Measurements from ENCODE around the gene BLOC1S5.

The BLOC1S5 gene

GRCh38 chr6:8030920-8031319, 33.3 kb downstream of the BLOC1S5 start:
- no peak for TF ChIP-seq TAF1 (IDR thresholded peaks at IDR 0.05; ENCODE audit: low read depth)
- no peak for TF ChIP-seq USF1 (IDR thresholded peaks at IDR 0.05)
- no peak for TF ChIP-seq CREB1 (IDR thresholded peaks at IDR 0.05; ENCODE audit: low read depth)
- no peak for TF ChIP-seq CEBPB (IDR thresholded peaks at IDR 0.05)
- no peak for TF ChIP-seq EGR1 (IDR thresholded peaks at IDR 0.05)
- TF ChIP-seq YY1 (IDR thresholded peaks at IDR 0.05; ENCODE audit: low read depth) = no peak
- no peak for TF ChIP-seq RAD21 (IDR thresholded peaks at IDR 0.05; ENCODE audit: low read depth)
- TF ChIP-seq ZBTB7A (IDR thresholded peaks at IDR 0.05; ENCODE audit: low read depth) = no peak
- no peak for TF ChIP-seq FOXM1 (IDR thresholded peaks at IDR 0.05; ENCODE audit: borderline replicate concordance, low read depth)
- TF ChIP-seq MAX (IDR thresholded peaks at IDR 0.05) = no peak
- no peak for TF ChIP-seq NFIC (IDR thresholded peaks at IDR 0.05)
- TF ChIP-seq TEAD4 (IDR thresholded peaks at IDR 0.05) = no peak
- no peak for TF ChIP-seq EP300 (IDR thresholded peaks at IDR 0.05; ENCODE audit: borderline replicate concordance)
- no peak for TF ChIP-seq TCF12 (IDR thresholded peaks at IDR 0.05; ENCODE audit: low read depth)
- no peak for TF ChIP-seq REST (IDR thresholded peaks at IDR 0.05; ENCODE audit: low read depth)

- TF ChIP-seq EP300 (IDR thresholded peaks at IDR 0.05; ENCODE audit: borderline replicate concordance) (no peak), RAD21 (IDR thresholded peaks at IDR 0.05; ENCODE audit: low read depth) (no peak), EGR1 (IDR thresholded peaks at IDR 0.05) (no peak), MAX (IDR thresholded peaks at IDR 0.05) (no peak)
These were observed 34.8 kb downstream of the BLOC1S5 start for GRCh38 chr6:8029243-8029870.

- no peak for TF ChIP-seq USF1 (IDR thresholded peaks at IDR 0.05)
- TF ChIP-seq YY1 (IDR thresholded peaks at IDR 0.05; ENCODE audit: low read depth) = no peak
- no peak for TF ChIP-seq FOXM1 (IDR thresholded peaks at IDR 0.05; ENCODE audit: borderline replicate concordance, low read depth)
- TF ChIP-seq TEAD4 (IDR thresholded peaks at IDR 0.05) = no peak
- TF ChIP-seq MAX (IDR thresholded peaks at IDR 0.05) = no peak
- no peak for TF ChIP-seq NFIC (IDR thresholded peaks at IDR 0.05)
- no peak for TF ChIP-seq CREB1 (IDR thresholded peaks at IDR 0.05; ENCODE audit: low read depth)
- no peak for TF ChIP-seq CEBPB (IDR thresholded peaks at IDR 0.05)
- TF ChIP-seq REST (IDR thresholded peaks at IDR 0.05; ENCODE audit: low read depth) = no peak
- TF ChIP-seq EGR1 (IDR thresholded peaks at IDR 0.05) = no peak
- no peak for TF ChIP-seq TCF12 (IDR thresholded peaks at IDR 0.05; ENCODE audit: low read depth)
- TF ChIP-seq EP300 (IDR thresholded peaks at IDR 0.05; ENCODE audit: borderline replicate concordance) = no peak
- no peak for TF ChIP-seq ZBTB7A (IDR thresholded peaks at IDR 0.05; ENCODE audit: low read depth)
- TF ChIP-seq RAD21 (IDR thresholded peaks at IDR 0.05; ENCODE audit: low read depth) = no peak
- no peak for TF ChIP-seq TAF1 (IDR thresholded peaks at IDR 0.05; ENCODE audit: low read depth)
These were observed 36.1 kb downstream of the BLOC1S5 start for GRCh38 chr6:8027965-8028651.

GRCh38 chr6:8026800-8027199, 37.4 kb downstream of the BLOC1S5 start:
- TF ChIP-seq CREB1 (IDR thresholded peaks at IDR 0.05; ENCODE audit: low read depth) (no peak), REST (IDR thresholded peaks at IDR 0.05; ENCODE audit: low read depth) (no peak), EGR1 (IDR thresholded peaks at IDR 0.05) (no peak), CEBPB (IDR thresholded peaks at IDR 0.05) (no peak), RAD21 (IDR thresholded peaks at IDR 0.05; ENCODE audit: low read depth) (no peak), TCF12 (IDR thresholded peaks at IDR 0.05; ENCODE audit: low read depth) (no peak), NFIC (IDR thresholded peaks at IDR 0.05) (no peak), TAF1 (IDR thresholded peaks at IDR 0.05; ENCODE audit: low read depth) (no peak), EP300 (IDR thresholded peaks at IDR 0.05; ENCODE audit: borderline replicate concordance) (no peak), YY1 (IDR thresholded peaks at IDR 0.05; ENCODE audit: low read depth) (no peak), USF1 (IDR thresholded peaks at IDR 0.05) (no peak), MAX (IDR thresholded peaks at IDR 0.05) (no peak)

Data from Ishikawa (cell line).